D721Med (cell line): Measurements from ENCODE around the gene BSND.

Experiments
- DNase-seq: peaks from one replicate; pipeline ENCODE4 v3.0.0; 2011; ENCODE audit warnings: low spot score; ENCODE audit not compliant: insufficient read length
- FAIRE-seq: peaks from 2 replicates; lab custom pipeline; 2011; peaks lifted over from hg19 to GRCh38; lab: Jason Lieb, UNC
- TF ChIP-seq, protein P1 (sequence below): IDR thresholded peaks from 2 replicates; pipeline ENCODE4 v1.5.1; 2012; ENCODE audit warnings: mild to moderate bottlenecking, control low read depth; ENCODE audit not compliant: insufficient read depth; ENCODE audit errors: missing control alignments

BSND gene

DNA sequence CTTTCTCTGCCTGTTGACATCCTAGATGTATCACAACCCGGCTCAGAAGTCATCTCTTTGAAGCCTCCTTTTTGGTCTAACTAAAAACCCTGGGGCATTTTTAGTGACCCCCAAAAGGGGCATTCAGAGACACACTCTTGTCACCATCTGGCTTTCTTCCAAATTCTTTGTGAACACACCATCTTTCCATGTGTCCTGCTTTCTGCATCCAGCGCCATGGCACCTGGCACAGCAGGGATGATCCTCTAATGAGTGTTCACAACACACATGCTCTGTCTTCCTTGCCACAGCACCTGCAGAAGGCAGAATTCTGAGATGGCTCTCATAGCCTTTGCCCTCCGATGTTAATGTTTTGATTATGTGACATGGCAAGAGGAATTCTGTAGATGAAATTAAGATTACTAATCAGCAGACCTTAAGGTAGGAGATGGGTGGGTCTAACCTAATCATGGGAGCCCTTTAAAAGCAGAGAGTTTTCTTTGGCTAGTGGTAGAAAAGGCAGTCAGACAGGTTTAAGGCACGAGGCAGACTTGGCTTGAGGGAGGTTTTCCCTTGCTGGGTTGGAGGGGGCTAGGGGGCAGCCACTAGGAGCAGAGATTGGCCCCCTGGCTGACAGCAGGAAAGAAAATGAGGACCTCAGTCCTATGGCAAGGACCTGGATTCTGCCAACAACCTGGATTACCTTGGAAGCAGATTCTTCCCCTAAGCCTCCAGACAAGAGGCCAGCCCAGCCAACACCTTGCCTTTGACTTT, 23.2 kb upstream of the BSND start:
- TF ChIP-seq, protein P1, sequence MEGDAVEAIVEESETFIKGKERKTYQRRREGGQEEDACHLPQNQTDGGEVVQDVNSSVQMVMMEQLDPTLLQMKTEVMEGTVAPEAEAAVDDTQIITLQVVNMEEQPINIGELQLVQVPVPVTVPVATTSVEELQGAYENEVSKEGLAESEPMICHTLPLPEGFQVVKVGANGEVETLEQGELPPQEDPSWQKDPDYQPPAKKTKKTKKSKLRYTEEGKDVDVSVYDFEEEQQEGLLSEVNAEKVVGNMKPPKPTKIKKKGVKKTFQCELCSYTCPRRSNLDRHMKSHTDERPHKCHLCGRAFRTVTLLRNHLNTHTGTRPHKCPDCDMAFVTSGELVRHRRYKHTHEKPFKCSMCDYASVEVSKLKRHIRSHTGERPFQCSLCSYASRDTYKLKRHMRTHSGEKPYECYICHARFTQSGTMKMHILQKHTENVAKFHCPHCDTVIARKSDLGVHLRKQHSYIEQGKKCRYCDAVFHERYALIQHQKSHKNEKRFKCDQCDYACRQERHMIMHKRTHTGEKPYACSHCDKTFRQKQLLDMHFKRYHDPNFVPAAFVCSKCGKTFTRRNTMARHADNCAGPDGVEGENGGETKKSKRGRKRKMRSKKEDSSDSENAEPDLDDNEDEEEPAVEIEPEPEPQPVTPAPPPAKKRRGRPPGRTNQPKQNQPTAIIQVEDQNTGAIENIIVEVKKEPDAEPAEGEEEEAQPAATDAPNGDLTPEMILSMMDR: no peak
- FAIRE-seq: no peak
- no peak for DNase-seq

DNA sequence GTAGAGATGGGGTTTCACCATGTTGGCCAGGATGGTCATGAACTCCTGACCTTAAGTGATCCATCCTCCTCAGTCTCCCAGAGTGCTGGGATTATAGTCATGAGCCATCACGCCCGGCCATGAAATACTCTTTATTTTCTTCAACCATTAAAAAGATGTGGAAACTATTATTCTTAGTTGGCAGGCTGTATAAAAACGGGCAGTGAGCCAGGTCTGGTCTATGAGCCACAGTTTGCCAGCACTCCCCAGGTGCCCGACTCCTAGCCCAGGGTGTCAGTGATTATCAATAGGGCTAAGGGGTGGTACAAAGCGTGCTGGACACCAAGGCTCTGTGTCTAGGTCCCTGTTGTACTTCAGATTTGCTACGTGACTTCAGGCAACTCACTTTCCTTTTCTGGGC, 22.0 kb upstream of the BSND start:
- TF ChIP-seq, protein P1: no peak
- FAIRE-seq (no peak), DNase-seq (no peak)

DNA sequence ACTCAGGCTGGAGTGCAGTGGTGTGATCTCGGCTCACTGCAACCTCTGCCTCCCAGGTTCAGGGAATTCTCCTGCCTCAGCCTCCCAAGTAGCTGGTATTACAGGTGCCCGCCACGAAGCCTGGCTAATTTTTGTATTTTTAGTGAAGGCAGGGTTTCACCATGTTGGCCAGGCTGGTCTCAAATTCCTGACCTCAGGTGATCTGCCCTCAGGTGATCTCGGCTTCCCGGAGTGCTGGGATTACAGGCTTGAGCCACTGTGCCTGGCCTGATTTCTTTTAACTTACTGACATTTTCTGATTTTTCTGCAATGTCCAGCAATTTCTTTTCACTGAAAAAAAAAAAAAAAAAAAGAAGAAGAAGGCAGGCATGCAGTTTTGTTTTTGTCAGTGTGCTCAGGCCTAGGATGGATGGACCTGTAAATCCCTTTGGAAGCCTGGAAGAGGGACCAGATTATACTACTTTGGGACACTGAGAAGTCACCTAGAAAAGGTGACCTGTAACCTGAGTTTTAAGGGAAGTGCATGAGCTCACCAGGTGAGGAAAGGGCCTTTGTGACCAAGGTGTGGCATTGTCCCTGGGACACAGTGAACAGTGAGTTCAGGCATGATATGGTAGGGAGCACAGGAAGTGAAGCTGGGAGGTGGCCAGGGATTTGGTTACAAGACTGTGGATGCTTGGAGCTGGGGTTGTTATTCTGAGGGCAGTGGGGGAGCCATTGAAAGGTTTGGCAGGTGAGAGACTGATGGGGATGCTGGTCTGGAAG, 21.0 kb upstream of the BSND start:
- TF ChIP-seq, protein P1: no peak
- DNase-seq (no peak), FAIRE-seq (no peak)

DNA sequence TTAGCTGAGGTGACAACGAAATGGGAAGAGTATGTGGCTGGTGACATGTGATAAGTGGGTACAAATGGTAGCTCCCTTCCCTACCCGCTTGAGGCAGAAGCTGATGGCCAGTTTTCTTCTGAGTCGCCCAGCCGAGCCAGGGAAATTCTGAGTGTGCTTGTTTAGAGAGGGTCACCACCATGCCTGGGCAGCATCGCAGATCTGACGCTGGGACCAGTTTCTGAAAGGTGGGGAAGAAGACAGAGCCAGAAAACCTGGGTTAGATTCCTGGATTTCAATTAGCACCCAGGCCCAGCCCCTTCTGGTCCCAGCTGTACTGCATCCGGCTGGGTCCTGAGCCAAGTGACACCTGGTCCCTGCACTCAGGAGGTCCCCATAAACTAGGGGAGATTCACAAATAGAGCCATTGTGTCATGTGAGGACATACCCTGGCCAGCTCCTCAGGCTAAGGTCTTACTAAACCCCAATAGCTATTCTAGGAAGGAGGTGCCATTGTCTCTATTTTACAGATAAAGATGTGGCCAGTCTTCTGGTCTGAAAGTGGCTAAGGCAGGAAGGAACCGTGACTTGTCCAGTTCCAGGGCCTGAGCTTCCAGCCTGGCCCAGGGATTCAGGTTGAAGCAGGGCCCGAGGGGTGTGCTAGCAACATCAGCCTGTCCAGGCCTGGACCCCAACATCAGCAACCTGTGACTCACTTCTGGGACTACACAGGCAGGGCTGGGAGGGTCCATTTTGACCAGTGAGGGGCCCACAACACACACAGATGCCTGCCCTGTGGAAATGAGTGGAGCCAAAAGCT, 20.0 kb upstream of the BSND start:
- TF ChIP-seq, protein P1: no peak
- no peak for FAIRE-seq
- DNase-seq: no peak

DNA sequence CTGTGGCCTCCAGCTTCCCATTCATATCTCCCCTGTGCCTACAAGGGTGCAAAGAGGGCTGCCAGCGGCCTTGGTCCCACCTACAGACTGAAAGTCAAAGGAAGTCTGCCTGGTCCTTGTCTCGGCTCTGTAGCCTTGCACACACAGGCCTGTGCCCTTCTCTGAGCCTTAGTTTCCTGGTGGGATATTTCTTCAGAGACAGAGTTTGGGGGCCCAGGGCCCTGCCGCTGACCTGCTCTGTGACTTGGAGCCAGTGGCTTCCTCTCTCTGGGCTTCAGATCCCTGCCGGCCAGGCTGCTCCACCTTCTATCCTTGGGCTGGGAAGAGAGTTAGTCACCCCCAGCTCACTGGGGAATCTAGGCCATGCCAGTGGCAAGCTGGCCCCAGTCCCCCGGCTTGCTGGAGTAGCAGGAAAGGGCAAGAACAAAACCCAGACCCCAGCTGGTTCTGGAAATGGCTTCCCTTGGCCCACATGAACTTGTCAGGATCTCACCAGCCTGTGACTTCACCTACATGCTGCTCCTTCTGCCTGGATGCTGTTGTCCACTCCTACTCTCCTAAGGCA, 19.3 kb upstream of the BSND start:
- TF ChIP-seq, protein P1: no peak
- no peak for DNase-seq
- no peak for FAIRE-seq

DNA sequence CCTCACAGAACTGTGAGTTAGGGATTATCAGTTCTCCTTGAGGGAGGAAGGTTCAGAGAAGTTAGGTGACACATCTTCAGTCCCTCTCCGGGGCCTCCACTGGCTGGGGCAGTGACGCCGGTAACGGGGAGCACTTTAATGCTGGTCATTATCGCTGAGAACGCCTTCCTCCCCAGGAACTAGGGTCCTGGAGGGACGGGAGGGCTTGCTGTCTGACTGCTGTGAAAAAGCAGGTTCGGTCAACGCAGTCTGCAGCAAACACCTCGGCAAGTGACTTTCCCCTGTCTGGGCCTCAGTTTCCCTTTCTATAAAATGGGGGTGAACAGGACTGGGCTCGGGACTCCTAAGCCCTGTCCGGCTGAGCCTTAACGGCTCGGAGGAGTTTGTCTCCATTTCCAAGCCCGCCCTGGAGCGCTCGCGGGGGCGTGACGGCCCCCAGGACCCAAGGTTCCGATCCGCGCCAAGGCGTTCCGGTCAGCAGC, 18.6 kb upstream of the BSND start:
- FAIRE-seq: no peak

More for the DNA sequence above, 18.6 kb upstream of the BSND start:
- TF ChIP-seq, protein P1: no peak
- DNase-seq: no peak
